Panc1 (cell line): ENCODE data around the gene GFM1.

Experiments used
- CTCF ChIP-seq: fragments of 450-650 bp; IDR thresholded peaks from 2 replicates; pipeline ENCODE4 v1.5.1; 2017; ENCODE audit warnings: mild to moderate bottlenecking
- POLR2AphosphoS5 ChIP-seq: IDR thresholded peaks from 2 replicates; pipeline ENCODE4 v1.6.1; 2012; ENCODE audit warnings: mild to moderate bottlenecking, low read depth, low read length, moderate library complexity
- REST ChIP-seq, 2 experiments: IDR thresholded peaks; 2 replicates each; pipeline ENCODE4 v1.6.1; 2011 to 2012; ENCODE audit warnings: low read depth in 2 of 2, control low read depth in 1 of 2, low read length in 1 of 2, mild to moderate bottlenecking in 1 of 2, moderate library complexity in 1 of 2; ENCODE audit not compliant: insufficient read depth in 1 of 2
- SIN3A ChIP-seq: IDR thresholded peaks from 2 replicates; pipeline ENCODE4 v1.6.1; 2012; ENCODE audit warnings: low read depth, mild to moderate bottlenecking, low read length, moderate library complexity, borderline replicate concordance; ENCODE audit not compliant: insufficient read depth
- TCF7L2 ChIP-seq: IDR thresholded peaks from 2 replicates; pipeline ENCODE4 v1.6.1; 2011; ENCODE audit warnings: mild to moderate bottlenecking, low read depth, low read length, inconsistent platforms

DNA sequence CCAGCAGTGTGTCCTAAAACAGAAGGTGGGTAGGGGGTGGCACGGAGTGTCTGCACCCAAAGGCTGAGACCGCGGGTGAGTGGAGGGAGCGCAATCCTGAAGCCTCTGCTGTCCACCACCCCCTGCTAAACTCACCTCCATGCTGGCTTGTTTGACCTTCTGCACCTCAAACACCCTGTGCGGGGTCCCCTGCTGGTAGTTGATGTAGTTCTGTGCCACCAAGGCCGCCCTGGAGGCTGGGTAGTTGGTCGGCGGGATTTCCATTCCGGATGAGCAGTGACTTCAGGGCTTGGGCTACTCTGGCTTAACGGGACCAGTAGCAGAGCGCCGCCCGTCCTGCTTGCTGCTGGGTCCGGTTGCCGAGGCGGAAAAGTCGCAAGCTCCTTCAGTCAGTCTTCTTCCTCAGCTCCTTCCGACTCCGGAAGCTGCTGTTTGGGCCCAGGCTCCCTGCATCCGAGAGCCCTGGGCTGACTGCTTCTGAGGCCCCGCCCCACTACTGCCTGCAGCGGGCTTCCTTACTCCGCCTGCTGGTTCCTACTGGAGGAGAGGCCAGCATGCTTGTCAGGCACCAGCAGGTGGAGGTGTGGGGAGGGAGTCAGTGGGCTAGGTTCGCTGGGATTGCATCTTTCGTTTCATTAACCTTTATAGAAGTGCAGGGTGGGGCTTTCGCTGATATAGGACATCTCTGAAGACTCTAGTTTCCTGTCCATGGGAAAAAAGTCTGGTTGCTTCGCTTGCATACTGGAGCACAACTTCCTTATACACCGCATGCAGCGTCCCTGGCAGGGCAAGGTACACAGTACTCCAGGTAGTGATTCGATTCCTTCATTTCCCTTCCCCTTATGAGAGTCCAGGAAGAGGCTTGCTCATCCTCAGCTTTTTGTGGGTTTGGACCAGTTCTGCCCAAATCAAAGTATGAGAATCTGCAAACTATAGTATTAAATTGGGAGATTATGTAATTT lies 28.2 kb downstream of the GFM1 start, which contains the start of gene LXN:
- TF ChIP-seq REST (IDR thresholded peaks at IDR 0.05; ENCODE audit: insufficient read depth in 1 of 2, low read depth in 2 of 2, low read length in 1 of 2) (no peak; a peak in 1 of 4 replicates), POLR2AphosphoS5 (peak; percentile 95), CTCF (peak; percentile 89), SIN3A (peak; percentile 88), TCF7L2 (peak; percentile 54; the same call in 1 of the 2 replicates)
